Activated CD8-positive, alpha-beta memory T cell treated with anti-CD3 and anti-CD28 coated beads for 4 hours (primary cell): ENCODE data around the gene ISCU.

Source experiments
- DNase-seq, 2 donors: peaks; one replicate each; pipeline ENCODE4 v3.0.0-alpha.2; 2020; ENCODE audit warnings: low read depth in 2 of 2

Gene ISCU

DNA sequence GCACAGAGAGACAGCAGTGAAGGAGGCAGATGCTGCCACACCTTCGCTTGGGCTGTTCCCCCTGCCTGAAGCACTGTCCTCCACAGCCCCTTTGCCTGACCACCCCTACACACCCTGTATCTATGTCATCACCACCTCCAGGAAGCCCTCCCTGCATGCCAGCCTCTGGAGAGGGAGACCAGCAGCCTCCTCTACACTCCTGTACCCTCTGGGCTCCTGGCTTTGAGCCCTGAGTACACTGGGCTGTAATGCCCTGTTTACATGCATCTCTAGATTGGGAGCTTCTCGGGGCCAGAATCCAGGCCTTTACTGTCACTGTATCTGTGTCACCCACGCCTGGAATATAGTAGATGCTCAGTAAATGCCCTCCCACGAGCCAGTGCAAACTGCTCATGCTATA, 41.3 kb downstream of the ISCU start:
- no peak for DNase-seq

DNA sequence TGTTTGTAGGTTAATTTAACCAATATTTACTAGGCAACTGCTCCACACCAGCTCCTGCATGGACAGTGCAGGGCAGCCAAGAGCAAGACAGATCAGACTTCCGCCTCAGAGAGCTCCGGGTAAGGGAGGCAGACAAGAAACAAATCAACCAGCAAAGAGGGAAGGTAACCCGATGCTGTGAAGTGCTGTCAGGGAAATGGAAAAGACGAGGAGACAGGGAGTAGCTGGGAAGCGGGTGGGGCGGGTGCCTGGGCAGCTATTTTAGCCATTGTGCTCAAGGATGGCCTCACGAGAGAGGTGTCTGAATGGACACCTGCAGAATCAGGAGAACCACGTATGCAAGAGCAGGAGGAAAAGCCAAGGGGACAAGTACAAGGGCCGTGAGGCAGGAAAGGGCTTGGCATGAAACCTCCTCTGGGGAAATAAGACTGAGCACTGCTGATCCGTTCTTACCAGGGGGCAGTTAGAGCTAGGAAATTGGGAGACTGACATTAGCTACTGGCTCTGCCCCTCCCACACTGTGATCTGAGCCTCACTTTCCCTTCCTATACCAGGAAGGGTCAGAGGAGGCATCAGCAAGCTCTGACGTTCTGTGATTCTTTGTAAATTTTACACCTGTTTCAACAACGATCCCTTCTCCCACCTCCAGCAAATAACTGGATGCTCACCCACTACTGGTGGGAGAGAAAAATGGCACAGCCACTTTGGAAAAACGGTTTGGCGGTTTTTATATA, 42.0 kb downstream of the ISCU start:
- no peak for DNase-seq

DNA sequence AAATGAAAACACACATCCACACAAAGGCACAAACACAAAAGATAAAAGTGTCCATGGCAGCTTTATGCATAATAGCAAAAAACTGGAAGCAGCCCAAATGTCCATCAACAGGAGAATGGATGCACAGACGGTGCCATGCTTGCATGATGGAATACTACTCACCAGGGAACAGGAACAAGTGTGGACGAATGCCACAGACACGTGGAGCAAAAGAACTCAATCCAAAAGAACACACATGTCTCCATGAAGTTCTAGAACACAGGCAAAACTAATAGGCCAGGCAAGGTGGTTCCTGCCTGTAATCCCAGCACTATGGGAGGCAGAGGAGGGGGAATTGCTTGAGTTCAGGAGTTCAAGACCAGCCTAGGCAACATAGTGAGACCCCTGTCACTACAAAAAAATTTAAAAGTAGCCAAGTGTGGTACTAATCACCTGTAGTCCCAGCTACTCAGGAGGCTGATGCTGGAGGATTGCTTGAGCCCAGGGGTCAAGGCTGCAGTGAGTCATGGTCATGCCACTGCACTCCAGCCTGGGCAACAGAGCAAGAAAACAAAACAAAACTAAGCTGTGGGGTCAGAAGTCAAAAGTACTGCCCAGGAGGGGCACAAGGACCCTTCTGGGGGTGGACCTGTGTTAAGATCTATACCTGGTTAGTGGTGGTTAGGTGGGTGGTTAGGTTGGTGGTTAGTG, 42.7 kb downstream of the ISCU start:
- DNase-seq = no peak

DNA sequence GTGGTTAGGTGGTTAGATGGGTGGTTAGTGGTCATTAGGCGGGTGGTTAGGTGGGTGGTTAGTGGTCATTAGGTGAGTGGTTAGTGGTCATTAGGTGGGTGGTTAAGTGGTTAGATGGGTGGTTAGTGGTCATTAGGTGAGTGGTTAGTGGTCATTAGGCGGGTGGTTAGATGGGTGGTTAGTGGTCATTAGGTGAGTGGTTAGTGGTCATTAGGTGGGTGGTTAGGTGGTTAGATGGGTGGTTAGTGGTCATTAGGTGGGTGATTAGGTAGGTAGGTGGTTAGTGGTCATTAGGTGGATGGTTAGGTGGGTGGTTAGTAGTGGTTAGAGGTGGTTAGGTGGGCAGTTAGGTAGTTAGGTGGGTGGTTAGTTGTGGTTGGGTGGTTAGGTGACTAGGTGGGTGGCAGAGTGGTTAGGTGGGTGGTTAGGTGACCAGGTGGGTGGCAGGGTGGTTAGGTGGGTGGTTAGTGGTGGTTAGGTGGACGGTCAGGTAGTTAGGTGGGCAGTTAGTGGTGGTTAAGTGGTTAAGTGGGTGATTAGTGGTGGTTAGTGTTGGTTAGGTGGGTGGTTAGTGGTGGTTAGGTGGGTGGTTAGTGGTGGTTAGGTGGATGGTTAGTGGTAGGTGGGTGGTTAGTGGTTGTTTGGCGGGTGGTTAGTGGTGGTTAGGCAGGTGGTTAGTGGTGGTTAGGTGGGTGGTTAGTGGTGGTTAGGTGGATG, 43.5 kb downstream of the ISCU start:
- no peak for DNase-seq

DNA sequence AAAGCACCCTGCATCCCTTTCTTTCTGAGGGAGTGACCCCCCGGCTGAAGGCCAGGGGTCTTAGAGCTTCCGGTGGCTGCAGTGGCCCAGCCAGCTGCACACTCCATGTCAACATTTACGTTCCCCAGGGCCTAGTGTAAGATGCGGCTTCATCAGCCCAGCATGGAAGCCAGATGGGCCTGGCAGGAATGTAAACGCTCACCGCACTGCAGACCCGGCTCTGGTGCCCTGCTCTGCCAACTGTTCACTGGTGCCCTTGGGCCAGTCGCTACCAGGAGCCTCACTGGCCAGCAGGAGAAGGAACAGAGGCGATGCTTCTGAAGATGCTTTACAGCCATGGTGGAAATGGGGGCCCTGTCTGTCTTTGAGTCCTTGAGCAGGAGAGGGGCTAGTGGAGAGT, 44.1 kb downstream of the ISCU start:
- DNase-seq = no peak

DNA sequence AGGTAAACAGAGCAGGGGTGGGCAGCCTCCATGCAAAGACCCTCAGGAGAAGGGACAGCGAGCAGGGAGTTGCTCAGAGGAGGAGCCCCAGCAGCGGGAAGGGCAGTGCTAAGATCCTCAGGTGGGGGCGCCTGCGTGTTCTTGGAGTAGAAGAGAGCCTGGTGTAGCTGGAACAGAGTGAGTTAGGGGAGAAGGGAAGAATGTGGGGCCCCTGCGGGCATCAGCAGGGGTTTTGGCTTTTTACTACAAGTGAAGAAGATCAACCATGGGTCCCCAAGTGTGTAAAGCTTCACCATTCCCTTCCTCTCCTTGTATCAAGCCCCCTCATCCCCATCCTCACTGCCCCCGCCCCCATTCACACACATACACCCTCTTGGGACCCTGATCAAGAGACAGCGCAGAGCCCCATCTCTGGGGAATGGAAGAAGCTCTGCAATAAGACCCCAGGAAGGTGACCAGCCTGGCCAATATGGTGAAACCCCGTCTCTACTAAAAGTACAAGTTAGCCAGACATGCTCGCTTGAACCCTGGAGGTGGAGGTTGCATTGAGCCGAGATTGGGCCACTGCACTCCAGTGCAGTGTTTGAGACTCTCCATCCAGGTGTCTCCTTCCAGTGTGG, 45.7 kb downstream of the ISCU start:
- no peak for DNase-seq

DNA sequence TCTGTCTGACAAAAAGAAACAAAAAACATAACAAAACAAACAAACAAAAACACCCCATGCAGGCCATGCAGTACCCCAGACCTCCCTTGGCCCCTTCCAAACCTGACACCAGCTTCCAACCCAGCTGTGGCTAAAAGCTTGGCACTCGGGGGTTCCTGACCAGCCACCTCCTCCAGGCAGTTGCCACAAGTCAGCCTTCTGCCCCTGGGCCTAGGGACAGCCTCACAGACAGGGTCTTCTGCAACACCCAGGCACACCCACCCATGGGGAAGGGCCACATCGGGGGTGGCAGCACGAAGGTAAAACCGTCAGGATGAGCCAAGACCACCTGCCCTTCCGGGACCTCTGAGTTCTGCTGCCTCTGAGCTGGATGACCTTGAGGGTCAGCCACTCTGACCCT, 46.2 kb downstream of the ISCU start:
- no peak for DNase-seq

DNA sequence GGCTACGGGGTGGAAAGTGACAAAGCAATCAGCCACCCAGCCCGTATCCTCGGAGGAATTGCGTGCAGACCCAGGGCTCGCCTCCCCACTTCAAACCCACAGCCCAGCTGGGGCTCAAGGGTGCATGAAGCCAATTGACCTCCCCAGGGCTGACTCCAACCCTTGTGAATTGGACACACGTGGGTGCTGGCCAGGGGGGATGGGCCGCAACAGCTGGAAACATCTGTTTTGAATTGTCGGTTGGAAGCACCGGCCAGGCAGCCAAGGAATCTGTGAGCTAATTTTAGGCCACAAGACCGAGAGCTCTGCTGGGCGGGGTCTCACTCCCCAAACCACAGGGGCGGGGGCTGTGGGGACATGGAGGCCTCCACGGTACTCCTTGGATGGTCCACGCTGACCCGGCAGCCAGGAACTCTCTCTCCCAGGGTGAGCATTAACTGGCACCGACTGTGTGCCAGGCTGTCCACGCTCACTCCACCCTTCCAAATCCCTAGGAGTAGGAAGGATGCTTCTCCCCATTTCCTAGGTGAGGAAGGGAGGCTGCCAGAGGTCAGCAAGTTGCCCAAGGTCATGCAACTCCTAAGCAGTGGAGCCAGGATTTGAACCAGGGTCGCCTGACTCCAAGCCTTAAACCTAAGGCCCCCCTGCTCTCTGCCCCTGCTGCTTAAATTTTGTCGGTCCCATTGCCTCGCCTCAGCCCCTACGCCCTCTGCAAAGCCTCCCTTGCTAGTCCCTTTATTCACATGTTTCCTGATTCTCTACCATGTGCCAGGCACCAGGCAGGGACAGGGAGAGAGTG, 47.3 kb downstream of the ISCU start:
- no peak for DNase-seq

DNA sequence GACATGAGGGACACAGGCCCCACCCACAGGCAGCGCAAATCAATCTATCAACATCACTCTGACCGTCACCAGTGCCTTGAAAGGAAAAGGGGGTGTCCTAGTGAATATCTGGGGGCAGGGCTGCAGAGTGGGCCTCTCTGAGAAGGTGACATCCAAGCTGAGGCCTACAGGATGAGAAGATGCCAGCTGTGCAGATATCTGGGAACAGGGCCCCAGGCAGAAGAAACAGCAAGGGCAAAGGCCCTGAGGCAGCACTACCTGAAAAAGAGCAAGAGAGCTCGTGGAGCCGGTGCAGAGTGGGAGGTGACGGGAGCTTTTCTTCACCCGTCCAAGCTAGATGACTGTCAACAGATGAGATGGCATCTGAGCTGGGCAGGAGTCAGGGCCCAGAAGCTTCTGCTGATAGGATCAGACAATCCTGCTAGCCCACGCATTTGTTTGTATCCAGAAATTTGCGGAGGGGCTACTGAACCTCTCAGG, 48.0 kb downstream of the ISCU start:
- no peak for DNase-seq

DNA sequence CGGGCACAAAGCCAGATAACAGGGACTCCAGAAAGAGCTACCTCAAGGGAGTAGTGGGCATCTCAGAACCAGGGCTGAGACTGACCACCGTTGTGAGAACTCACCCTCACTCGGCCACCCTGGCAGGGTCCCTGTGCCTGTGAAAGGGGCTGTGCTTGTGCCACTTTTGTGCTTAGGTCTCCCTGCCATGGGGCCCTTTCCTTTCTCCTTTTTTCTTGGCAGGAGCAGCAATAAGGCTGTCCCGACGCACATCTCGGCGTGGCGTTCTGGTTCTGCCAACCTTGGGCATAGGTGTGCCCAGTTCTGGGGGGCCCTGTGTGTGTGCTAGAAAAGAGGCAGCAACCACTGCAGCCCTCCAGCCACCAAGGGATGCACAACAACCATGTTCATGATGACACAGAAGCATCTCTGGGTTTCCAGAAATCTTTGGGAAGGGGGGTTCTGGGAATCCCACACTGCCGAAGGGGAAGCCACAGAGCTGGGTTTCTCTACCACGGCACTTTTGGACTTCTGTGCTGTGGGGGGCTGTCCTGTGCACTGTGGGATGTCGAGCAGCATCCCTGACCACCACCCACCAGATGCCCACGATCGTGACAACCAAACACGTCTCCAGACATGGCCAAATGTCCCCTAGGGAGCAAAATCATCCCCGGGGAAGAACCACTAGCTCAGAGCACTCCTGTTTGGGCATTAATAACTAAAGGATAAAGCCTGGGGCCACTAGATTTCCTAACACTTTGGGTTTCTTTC, 48.6 kb downstream of the ISCU start:
- DNase-seq = no peak

DNA sequence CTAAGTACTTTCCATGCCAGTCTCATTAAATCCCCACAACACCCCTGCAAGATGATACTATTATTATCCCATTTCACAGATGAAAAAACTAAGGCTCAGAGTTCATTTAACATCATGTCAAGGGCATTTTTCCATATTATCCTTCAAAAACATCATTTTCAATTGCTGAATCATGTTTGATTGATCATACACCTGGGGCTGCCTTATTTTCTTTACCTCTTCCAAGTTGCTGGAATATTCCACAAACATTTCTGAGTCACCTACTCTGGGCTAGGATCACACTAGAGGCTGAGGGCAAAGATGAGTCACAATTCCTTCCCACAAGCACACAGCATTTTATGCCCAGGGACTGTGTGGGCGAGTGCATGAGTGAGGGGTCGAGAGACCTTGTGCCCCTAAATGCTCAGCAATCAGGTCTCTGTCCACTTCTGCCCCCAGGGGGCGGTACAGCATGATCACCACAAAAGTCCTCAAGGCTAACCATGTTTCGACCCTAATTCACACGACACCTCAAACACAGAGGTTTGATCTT, 49.6 kb downstream of the ISCU start:
- peak; percentile 50 to 58 for DNase-seq

DNA sequence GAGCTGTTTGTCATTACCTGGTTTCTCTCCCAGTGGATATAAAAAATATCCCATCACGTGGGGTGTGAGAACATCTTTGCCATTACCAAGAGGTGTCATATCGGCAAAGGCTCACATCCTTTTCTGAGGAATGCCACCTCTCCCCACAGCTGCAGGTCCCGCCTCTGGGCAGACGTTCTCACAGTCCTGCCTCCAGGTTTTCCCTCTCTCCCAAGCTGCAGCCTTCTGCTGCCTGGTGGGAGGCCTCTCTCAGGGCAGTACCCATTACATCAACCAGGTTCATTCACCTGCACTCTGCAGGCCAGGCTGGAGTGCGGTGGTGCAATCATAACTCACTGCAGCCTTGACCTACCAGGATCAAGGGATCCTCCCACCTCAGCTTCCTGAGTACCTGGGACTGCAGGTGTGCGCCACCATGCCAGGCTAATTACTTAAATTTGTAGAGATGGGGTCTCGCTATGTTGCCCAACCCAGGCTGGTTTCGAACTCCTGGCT, 50.4 kb downstream of the ISCU start:
- no peak for DNase-seq

DNA sequence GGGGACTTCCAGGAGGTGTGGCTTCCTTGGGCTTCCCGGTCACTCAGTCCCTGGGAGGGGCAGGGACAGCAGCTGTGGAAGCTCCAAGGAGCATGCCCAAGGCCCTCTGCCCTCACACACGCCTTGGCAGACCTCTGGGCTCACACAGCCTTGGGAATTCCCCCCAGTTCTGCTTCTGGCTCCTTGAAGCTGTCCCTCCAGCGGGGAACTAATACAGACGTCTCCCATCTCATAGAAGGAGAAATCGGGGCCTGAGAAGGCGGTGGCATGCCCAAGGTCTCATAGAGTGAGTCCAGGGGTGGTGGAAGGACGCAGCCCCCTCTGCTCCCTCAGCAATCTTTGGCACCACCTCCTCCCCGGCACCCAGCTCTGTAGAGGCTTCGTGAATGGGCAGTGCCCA, 51.2 kb downstream of the ISCU start:
- no peak for DNase-seq

DNA sequence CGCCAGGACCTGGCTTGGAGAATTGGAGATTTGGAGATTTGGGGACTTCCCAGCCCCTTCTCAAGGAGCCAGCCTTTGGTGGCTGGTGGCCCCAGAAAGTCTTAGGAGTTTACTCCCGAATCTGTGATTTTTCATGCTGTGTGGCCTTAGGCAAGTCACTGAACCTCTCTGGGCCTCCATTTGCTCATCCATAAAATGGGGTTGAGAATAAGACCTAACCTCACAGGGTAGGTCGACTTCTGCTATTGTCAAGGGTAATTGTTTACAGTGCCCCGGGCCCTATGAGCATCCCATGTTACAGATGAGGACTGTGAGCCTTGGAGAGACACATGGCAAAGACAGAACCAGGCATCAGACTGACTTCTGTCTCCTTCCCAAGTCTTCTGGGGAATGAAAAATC, 51.6 kb downstream of the ISCU start:
- no peak for DNase-seq

DNA sequence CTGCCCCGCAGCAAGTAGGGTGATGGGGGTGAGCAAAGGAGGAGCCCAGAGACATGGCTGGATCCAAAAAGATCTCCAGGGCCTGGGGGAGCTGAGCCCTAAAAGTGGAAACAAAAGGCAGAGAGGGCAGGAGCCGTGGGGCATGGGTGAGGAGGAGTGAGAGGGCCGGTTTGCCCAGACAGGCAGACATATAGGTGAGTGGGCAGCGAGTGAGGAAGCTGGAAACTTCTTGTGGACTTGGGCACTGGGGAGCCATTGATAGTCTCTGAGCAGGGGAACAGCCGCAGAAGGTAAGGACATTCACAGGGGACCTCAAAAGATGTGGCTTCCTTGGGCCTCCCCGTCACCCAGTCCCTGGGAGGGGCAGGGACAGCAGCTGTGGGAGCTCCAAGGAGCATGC, 52.2 kb downstream of the ISCU start:
- DNase-seq = no peak

DNA sequence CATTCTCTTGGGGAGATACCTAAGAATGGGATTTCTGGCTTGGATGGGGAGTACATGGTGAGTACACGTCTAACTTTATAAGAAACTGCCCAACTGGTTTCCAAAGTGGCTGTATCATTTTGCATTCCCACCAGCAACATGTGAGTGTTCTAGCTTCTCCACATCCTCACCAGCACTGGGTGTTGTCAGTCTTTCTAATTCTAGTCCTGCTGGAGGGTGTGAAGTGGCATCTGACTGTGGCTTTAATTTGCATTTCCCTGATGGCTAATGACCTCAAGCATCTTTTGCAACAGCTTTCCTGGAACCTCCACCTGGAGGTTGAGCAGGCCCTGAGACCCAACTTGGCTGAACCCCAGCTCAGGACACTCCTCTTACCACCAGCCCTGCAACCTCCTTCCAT, 53.5 kb downstream of the ISCU start:
- DNase-seq = no peak

DNA sequence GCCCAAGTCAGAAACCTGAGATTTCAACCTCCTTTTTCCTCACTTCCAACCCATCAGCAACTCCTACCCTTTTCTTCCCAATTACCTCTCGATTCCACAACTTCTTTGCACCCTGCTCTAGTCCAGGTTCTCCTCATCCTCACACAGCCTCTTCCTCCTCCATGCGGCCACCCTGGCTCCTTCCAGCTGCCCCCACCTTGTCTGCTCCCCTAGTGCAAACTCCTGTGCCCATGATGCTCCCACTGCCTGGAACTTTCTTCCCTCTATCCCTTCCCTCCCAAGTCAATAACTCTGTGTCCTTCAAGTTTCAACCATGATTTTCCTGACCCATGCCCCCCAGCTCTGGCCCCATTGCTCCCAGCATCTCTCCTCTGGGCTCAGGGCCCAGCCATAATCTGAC, 54.0 kb downstream of the ISCU start:
- no peak for DNase-seq

DNA sequence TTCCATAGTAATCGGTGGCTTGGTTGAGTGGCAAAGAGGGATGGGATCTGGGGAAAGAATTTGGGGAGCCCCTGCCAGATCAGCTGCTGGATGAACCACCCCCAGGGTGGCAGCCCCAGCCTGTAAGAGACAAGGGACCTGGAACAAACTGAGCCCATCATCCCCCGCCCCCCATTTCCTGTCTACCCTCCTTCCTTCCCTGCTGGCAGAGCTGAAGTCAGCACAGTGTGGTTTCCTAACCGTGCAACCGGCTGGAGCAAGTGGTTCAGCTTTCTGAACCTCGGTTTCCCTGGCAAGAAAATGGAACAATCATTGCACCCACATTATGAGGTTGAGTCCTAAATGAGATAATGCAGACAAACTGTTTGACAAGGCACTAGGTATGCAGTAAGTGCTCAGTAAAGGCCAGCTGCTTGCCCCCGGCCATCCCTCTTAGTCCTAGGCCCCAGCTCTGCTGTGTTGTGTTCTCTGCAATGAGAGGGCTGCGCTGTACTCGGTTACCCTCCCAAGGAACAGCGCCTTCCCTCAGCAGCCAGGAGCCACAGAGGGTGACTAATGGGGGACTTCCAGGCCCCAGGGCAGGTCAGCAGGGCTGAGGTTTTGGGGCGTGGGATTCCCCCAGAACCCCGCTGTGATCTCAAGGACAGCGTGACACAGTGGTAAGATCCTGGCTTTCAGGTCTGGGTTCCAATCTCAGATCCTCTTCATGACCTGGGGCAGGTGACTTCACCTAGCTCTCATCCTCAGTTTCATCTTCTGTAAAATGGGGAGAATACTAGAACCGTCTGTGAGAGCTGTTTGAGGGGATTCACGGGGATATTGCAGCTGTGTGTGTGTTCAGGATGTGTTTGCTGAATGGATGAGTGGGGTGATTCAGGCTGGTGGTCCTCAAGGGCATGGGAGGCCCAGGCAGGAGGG, 54.8 kb downstream of the ISCU start:
- peak; percentile 63 to 81 for DNase-seq
